ENCODE measurements around the gene ADI1.

GRCh38 chr2:3460831-3461800 is 58.2 kb downstream of the ADI1 start:
- TF ChIP-seq CTCF (IDR thresholded peaks at IDR 0.05; ENCODE audit: low read length) (no peak), EZH2 (optimal IDR thresholded peaks at IDR 0.05; ENCODE audit: low read depth, low read length) (no peak)

Measured in MM.1S (cell line).